Suppressor macrophage (primary cell): Measurements from ENCODE around the gene TAS2R40.
A peak's percentile ranks its signal among the peaks of the same experiment; 100 is the strongest.
"Not testable (repeated sequence)": the region's sequence is repeated elsewhere in the genome, so short reads cannot be mapped to it uniquely, and the experiment has no call there.

Experiments used
- DNase-seq, 4 experiments: peaks; one replicate each; pipeline ENCODE4 v3.0.0-alpha.2; 2020 to 2022
- total RNA-seq, 17 experiments: gene quantifications; one replicate each; lab custom pipeline; 2026; ENCODE audit warnings: mixed read lengths in 6 of 17, inconsistent platforms in 3 of 17; lab: John Stamatoyannopoulos, UW

Gene TAS2R40
- 0 to 0.88 (median 0) reads per million in 17 experiments for total RNA-seq

- DNase-seq: no peak
Measured at GRCh38 chr7:143221737-143222136, at the start of gene TAS2R40. TAS2R40 (plus strand) TSS chr7:143222037; CDS start chr7:143222079, 42 bp downstream.

- DNase-seq: no peak
Measured at GRCh38 chr7:143172354-143172753, 49.5 kb upstream of the TAS2R40 start.

GRCh38 chr7:143176128-143176527 is 45.7 kb upstream of the TAS2R40 start:
- no peak for DNase-seq

- peak in 2 of 4 experiments; percentile 20 for DNase-seq
Measured at GRCh38 chr7:143177374-143178119, 44.3 kb upstream of the TAS2R40 start.

- DNase-seq: not testable (repeated sequence)
Measured at GRCh38 chr7:143180771-143181170, 41.1 kb upstream of the TAS2R40 start.

GRCh38 chr7:143181349-143181748 is 40.5 kb upstream of the TAS2R40 start:
- no peak for DNase-seq

GRCh38 chr7:143183024-143183423 is 38.8 kb upstream of the TAS2R40 start, which contains the start of gene TAS2R39:
TAS2R39 (plus strand) TSS chr7:143183419; CDS start chr7:143183419, 0 bp downstream.
- no peak for DNase-seq

- no peak for DNase-seq
Measured at GRCh38 chr7:143185551-143185950, 36.3 kb upstream of the TAS2R40 start.

- no peak for DNase-seq
Measured at GRCh38 chr7:143188994-143189393, 32.8 kb upstream of the TAS2R40 start.

GRCh38 chr7:143193880-143194279 is 28.0 kb upstream of the TAS2R40 start:
- DNase-seq: no peak

GRCh38 chr7:143199040-143199439 is 22.8 kb upstream of the TAS2R40 start:
- DNase-seq: peak; percentile 51 to 80 (median 62)

- DNase-seq: no peak
Measured at GRCh38 chr7:143202161-143202560, 19.7 kb upstream of the TAS2R40 start.

GRCh38 chr7:143203386-143203785 is 18.5 kb upstream of the TAS2R40 start:
- DNase-seq: no peak

GRCh38 chr7:143205560-143206293 is 16.1 kb upstream of the TAS2R40 start:
- peak; percentile 90 to 97 (median 94) for DNase-seq

GRCh38 chr7:143210541-143210940 is 11.3 kb upstream of the TAS2R40 start:
- DNase-seq: no peak

- not testable (repeated sequence) for DNase-seq
Measured at GRCh38 chr7:143213478-143213877, 8.4 kb upstream of the TAS2R40 start.

- peak; percentile 84 to 96 (median 90) for DNase-seq
Measured at GRCh38 chr7:143214789-143215679, 6.8 kb upstream of the TAS2R40 start.

GRCh38 chr7:143216151-143216550 is 5.7 kb upstream of the TAS2R40 start:
- peak; percentile 18 to 57 (median 46) for DNase-seq

- peak in 1 of 4 experiments; percentile 34 for DNase-seq
Measured at GRCh38 chr7:143216686-143217085, 5.2 kb upstream of the TAS2R40 start.

GRCh38 chr7:143217806-143218205 is 4.0 kb upstream of the TAS2R40 start:
- no peak for DNase-seq

GRCh38 chr7:143221286-143221685 is 551 bp upstream of the TAS2R40 start:
- DNase-seq: no peak

GRCh38 chr7:143222782-143223181 is 945 bp downstream of the TAS2R40 start:
- DNase-seq: peak; percentile 81 to 90 (median 88)

GRCh38 chr7:143223784-143224183 is 1.9 kb downstream of the TAS2R40 start:
- DNase-seq: no peak
